Vagina (tissue), 2 donors: ENCODE data around the gene CCDC9B. TPM values are rescaled to one million over a fixed set of nuclear protein-coding genes. Genes with fewer than 3 reads are reported as not detected.

Experiments used
- DNase-seq, 2 donors: peaks; one replicate each; pipeline ENCODE4 v3.0.0-alpha.2; 2017; ENCODE audit errors: extremely low spot score in 2 of 2
- H3K27ac ChIP-seq: fragments of 200-600 bp; sonication (generic); one replicate; pipeline ENCODE4 v1.5.1; 2019
- H3K27me3 ChIP-seq: fragments of 200-600 bp; sonication (generic); one replicate; pipeline ENCODE4 v1.5.1; 2019
- H3K36me3 ChIP-seq, 2 donors: fragments of 200-600 bp; sonication (generic); one replicate each; pipeline ENCODE4 v1.5.1; 2017 to 2019
- H3K4me1 ChIP-seq: fragments of 200-600 bp; sonication (generic); one replicate; pipeline ENCODE4 v1.5.1; 2019
- H3K4me3 ChIP-seq, 2 donors: fragments of 200-600 bp; sonication (generic); 1 replicate in 1 of 2; 2 replicates in 1 of 2; pipeline ENCODE4 v1.5.1; 2016 to 2019
- H3K9me3 ChIP-seq: fragments of 200-600 bp; sonication (generic); one replicate; pipeline ENCODE4 v1.5.1; 2019
- CTCF ChIP-seq, 3 experiments: fragments of 450-650 bp in 2 of 3; fragments of 200-600 bp in 1 of 3; sonication (generic) in 1 of 3; IDR thresholded peaks; one replicate each; pipeline ENCODE4 v1.5.1; 2017 to 2019; ENCODE audit warnings: antibody characterized with exemption in 3 of 3, mild to moderate bottlenecking in 2 of 3, moderate library complexity in 2 of 3
- POLR2AphosphoS5 ChIP-seq, 2 donors: sonication (generic); formaldehyde crosslinking; IDR thresholded peaks; one replicate each; pipeline ENCODE4 v1.9.0; 2017; ENCODE audit warnings: antibody characterized with exemption in 2 of 2, mild to moderate bottlenecking in 2 of 2, low read depth in 1 of 2; ENCODE audit not compliant: insufficient read depth in 1 of 2
- intact Hi-C: fragments of 100-400 bp; cut with DNase I; formaldehyde crosslinking; loops from one replicate; pipeline ENCODE4 v1.15.1; 2023
- total RNA-seq: library from RNA; depleted of rRNA; stranded (reverse); fragments of >200 nt; gene quantifications from one replicate; pipeline ENCODE4 v1.2.3, GENCODE V29; 2016

The CCDC9B gene
- total RNA-seq, 1 donor from 2014 or later, result 16.0 TPM

GRCh38 chr15:40281801-40282146, 59.0 kb downstream of the CCDC9B start:
- TF ChIP-seq POLR2AphosphoS5 (IDR thresholded peaks at IDR 0.05; ENCODE audit: insufficient read depth in 1 of 2, low read depth in 1 of 2), result no peak
- TF ChIP-seq CTCF (IDR thresholded peaks at IDR 0.05), result no peak
- Histone ChIP-seq H3K27ac (no peak overlapping the region), H3K4me1 (peaks cover 31% of the 10 kb centered on the region), H3K4me3 (peak overlapping the region; percentile 41 to 43), H3K36me3 (no peaks in the 10 kb centered on the region), H3K9me3 (no peaks in the 10 kb centered on the region), H3K27me3 (peaks cover 18% of the 10 kb centered on the region)
- intact Hi-C loops, result loop anchor here (5.0 kb wide), 1 partner anchor 141 kb away; no protein-coding TSS in a partner anchor
- DNase-seq, result no peak

Other genes with a start within 250 kb of the CCDC9B start
- 2.9 TPM for gene BMF, start 232.1 kb downstream of the CCDC9B start, total RNA-seq
- gene BUB1B, start 179.9 kb downstream of the CCDC9B start, total RNA-seq, result 5.6 TPM
- 19.9 TPM for gene PAK6, start 101.9 kb downstream of the CCDC9B start, total RNA-seq
- not detected for gene ANKRD63, start 57.9 kb downstream of the CCDC9B start, total RNA-seq
- 14.0 TPM for gene PLCB2, start 33.0 kb downstream of the CCDC9B start, total RNA-seq
- gene INAFM2, start 17.2 kb downstream of the CCDC9B start, total RNA-seq, result 5.2 TPM
- gene PHGR1, start 10.1 kb upstream of the CCDC9B start, total RNA-seq, result 9.8 TPM
- gene DISP2, start 17.3 kb upstream of the CCDC9B start, total RNA-seq, result 0.74 TPM
- 13.5 TPM for gene KNSTRN, start 41.8 kb upstream of the CCDC9B start, total RNA-seq
- 30.4 TPM for gene IVD, start 64.9 kb upstream of the CCDC9B start, total RNA-seq
- gene BAHD1, start 100.0 kb upstream of the CCDC9B start, total RNA-seq, result 9.6 TPM
- 8.6 TPM for gene CHST14, start 130.0 kb upstream of the CCDC9B start, total RNA-seq
- gene CCDC32, start 224.1 kb upstream of the CCDC9B start, total RNA-seq, result 20.6 TPM
- 12.8 TPM for gene RPUSD2, start 228.4 kb upstream of the CCDC9B start, total RNA-seq